Measurements from ENCODE around the gene PHF12. TPM values are rescaled to one million over a fixed set of nuclear protein-coding genes. Genes with fewer than 3 reads are reported as not detected.

PHF12 gene
- total and polyA plus RNA-seq, 10 of the 15 experiments (the other 5 are each of a cell fraction or from before 2014, with no cell fraction given), result 1.3 to 43.9 (median 19.2) TPM

DNA sequence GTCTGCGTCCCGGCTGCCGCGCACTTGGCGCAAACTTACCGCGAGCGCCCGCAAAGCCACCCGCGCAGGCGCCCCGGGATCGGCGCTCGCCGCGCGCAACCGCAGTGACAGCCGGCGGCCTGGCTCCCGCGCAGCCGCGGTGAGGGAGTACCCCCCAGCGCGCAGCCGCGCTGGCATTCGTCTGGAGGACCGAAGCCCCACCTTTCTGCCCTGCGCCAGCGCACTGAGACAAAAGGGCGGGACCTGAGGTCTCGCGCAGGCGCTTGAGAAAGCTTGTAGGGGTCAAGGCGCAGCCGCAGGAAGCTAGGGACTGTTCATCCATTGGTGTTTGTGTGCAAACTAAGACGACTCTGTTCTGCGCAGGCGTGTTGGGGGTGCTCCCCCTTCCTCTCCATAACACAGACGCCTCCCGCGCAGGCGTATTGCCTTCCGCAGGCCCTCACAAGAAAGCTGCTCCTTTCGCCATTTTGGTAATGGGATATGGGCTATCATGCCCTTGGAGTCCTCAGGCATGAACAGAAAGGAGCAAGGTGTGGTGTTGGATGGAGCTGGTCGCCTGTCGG lies at the start of gene PHF12 (continued):
- TF ChIP-seq MAX (IDR thresholded peaks at IDR 0.05; ENCODE audit: low read depth, low read length) (peak; percentile 61; the same call in 1 of the 2 replicates), MTA2 (IDR thresholded peaks at IDR 0.05; ENCODE audit: low read depth) (no peak), POU2F2 (IDR thresholded peaks at IDR 0.05; ENCODE audit: borderline replicate concordance, low read depth, low read length) (no peak), BCL11A (IDR thresholded peaks at IDR 0.05; ENCODE audit: low read depth, low read length) (no peak), SREBF1 (IDR thresholded peaks at IDR 0.05; ENCODE audit: low read length) (no peak), SIN3A (IDR thresholded peaks at IDR 0.05; ENCODE audit: low read depth, low read length) (peak; percentile 49; the same call in 1 of the 2 replicates), ZBTB33 (IDR thresholded peaks at IDR 0.05) (no peak), EGR1 (IDR thresholded peaks at IDR 0.05; ENCODE audit: borderline replicate concordance in 1 of 2, low read depth in 2 of 2, low read length in 2 of 2) (no peak), ZSCAN29 (IDR thresholded peaks at IDR 0.05) (no peak), HDGF (IDR thresholded peaks at IDR 0.05) (peak; percentile 61), SMARCA5 (IDR thresholded peaks at IDR 0.05) (no peak), CBX3 (IDR thresholded peaks at IDR 0.05; ENCODE audit: borderline replicate concordance, low read depth) (no peak), CEBPZ (IDR thresholded peaks at IDR 0.05; ENCODE audit: low read depth, low read length) (no peak), CHD1 (IDR thresholded peaks at IDR 0.05; ENCODE audit: low read depth, low read length) (no peak), RAD51 (IDR thresholded peaks at IDR 0.05) (no peak), TCF3 (IDR thresholded peaks at IDR 0.05; ENCODE audit: borderline replicate concordance, insufficient read depth, low read depth, low read length) (peak; percentile 20; the same call in 1 of the 2 replicates), SIX5 (IDR thresholded peaks at IDR 0.05; ENCODE audit: low read depth, low read length, severe bottlenecking) (peak; percentile 31)
- TF ChIP-seq, protein P1, sequence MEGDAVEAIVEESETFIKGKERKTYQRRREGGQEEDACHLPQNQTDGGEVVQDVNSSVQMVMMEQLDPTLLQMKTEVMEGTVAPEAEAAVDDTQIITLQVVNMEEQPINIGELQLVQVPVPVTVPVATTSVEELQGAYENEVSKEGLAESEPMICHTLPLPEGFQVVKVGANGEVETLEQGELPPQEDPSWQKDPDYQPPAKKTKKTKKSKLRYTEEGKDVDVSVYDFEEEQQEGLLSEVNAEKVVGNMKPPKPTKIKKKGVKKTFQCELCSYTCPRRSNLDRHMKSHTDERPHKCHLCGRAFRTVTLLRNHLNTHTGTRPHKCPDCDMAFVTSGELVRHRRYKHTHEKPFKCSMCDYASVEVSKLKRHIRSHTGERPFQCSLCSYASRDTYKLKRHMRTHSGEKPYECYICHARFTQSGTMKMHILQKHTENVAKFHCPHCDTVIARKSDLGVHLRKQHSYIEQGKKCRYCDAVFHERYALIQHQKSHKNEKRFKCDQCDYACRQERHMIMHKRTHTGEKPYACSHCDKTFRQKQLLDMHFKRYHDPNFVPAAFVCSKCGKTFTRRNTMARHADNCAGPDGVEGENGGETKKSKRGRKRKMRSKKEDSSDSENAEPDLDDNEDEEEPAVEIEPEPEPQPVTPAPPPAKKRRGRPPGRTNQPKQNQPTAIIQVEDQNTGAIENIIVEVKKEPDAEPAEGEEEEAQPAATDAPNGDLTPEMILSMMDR (IDR thresholded peaks at IDR 0.05 in 2 of 3, conservative IDR thresholded peaks at IDR 0.05 in 1 of 3; ENCODE audit: control insufficient read depth in 2 of 3, extremely low read depth in 1 of 3, insufficient read depth in 1 of 3, low read depth in 3 of 3, low read length in 3 of 3), result no peak
- TF ChIP-seq, protein P2, sequence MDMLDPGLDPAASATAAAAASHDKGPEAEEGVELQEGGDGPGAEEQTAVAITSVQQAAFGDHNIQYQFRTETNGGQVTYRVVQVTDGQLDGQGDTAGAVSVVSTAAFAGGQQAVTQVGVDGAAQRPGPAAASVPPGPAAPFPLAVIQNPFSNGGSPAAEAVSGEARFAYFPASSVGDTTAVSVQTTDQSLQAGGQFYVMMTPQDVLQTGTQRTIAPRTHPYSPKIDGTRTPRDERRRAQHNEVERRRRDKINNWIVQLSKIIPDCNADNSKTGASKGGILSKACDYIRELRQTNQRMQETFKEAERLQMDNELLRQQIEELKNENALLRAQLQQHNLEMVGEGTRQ (IDR thresholded peaks at IDR 0.05; ENCODE audit: borderline replicate concordance, low read depth, low read length), result no peak
- TF ChIP-seq, protein P3, sequence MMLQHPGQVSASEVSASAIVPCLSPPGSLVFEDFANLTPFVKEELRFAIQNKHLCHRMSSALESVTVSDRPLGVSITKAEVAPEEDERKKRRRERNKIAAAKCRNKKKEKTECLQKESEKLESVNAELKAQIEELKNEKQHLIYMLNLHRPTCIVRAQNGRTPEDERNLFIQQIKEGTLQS (IDR thresholded peaks at IDR 0.05; ENCODE audit: borderline replicate concordance, extremely low read depth, low read depth, low read length), result peak; percentile 63; the same call in 1 of the 2 replicates

All from GM12878 (cell line).